Neutrophil (primary cell): Measurements from ENCODE around the gene SCARB2.

Experiments
- H3K27ac ChIP-seq: fragments of 200-600 bp; sonication (generic); 2 replicates; pipeline ENCODE4 v1.5.1; 2016; ENCODE audit warnings: mild to moderate bottlenecking, moderate library complexity
- H3K27me3 ChIP-seq: fragments of 200-600 bp; sonication (generic); 2 replicates; pipeline ENCODE4 v1.6.0; 2016; ENCODE audit warnings: mild to moderate bottlenecking
- H3K36me3 ChIP-seq: fragments of 200-600 bp; sonication (generic); 2 replicates; pipeline ENCODE4 v1.5.1; 2017
- H3K4me1 ChIP-seq, 2 experiments: fragments of 200-600 bp in 1 of 2; sonication (generic) in 1 of 2; 1 replicate in 1 of 2; 2 replicates in 1 of 2; pipeline versions ENCODE4 v1.5.1 to v1.6.1; 2013 to 2016; ENCODE audit warnings: low read depth in 1 of 2, low read length in 1 of 2, mild to moderate bottlenecking in 1 of 2, moderate library complexity in 1 of 2; ENCODE audit not compliant: control insufficient read depth in 1 of 2, insufficient read depth in 1 of 2
- H3K4me3 ChIP-seq, 2 experiments: fragments of 200-600 bp in 1 of 2; sonication (generic) in 1 of 2; 1 replicate in 1 of 2; 2 replicates in 1 of 2; pipeline ENCODE4 v1.5.1; 2013 to 2016; ENCODE audit warnings: low read depth in 1 of 2, low read length in 1 of 2, mild to moderate bottlenecking in 1 of 2, moderate library complexity in 1 of 2
- H3K9me3 ChIP-seq: fragments of 200-600 bp; sonication (generic); 2 replicates; pipeline ENCODE4 v1.5.1; 2016
- TF ChIP-seq, protein P1 (sequence below): fragments of 200-600 bp; sonication (generic); IDR thresholded peaks from 2 replicates; pipeline ENCODE4 v1.5.1; 2016; ENCODE audit warnings: antibody characterized with exemption

Gene SCARB2

DNA sequence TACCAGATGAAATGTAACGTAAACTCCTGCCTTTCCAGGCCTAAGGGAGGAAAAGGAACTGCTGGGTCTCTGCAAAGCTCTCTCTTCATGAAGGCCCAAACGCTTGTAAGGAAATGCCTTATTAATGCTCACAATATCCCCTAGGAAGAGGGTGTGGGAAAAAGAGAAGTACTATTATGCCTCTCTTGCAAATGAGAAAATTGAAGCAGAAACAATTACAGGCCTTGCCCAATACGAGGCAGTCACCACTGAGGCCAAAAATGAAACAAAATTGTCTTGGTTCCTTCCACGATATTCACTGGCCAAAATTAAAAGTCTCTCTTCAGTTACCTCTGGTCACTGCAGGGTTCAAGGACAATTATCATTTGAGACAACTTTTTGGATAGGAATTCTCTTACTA is 3.2 kb downstream of the SCARB2 start:
- Histone ChIP-seq H3K36me3 (no peaks in the 10 kb centered on the region), H3K4me1 (peaks cover 51 to 57% of the 10 kb centered on the region in 2 experiments), H3K9me3 (no peaks in the 10 kb centered on the region), H3K4me3 (no peak overlapping the region), H3K27ac (peak overlapping the region; percentile 49), H3K27me3 (no peaks in the 10 kb centered on the region)
- TF ChIP-seq, protein P1, sequence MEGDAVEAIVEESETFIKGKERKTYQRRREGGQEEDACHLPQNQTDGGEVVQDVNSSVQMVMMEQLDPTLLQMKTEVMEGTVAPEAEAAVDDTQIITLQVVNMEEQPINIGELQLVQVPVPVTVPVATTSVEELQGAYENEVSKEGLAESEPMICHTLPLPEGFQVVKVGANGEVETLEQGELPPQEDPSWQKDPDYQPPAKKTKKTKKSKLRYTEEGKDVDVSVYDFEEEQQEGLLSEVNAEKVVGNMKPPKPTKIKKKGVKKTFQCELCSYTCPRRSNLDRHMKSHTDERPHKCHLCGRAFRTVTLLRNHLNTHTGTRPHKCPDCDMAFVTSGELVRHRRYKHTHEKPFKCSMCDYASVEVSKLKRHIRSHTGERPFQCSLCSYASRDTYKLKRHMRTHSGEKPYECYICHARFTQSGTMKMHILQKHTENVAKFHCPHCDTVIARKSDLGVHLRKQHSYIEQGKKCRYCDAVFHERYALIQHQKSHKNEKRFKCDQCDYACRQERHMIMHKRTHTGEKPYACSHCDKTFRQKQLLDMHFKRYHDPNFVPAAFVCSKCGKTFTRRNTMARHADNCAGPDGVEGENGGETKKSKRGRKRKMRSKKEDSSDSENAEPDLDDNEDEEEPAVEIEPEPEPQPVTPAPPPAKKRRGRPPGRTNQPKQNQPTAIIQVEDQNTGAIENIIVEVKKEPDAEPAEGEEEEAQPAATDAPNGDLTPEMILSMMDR, result no peak

- H3K9me3 ChIP-seq, result no peaks in the 10 kb centered on the region
- H3K4me1 ChIP-seq, result peaks cover 49 to 53% of the 10 kb centered on the region in 2 experiments
- H3K27ac ChIP-seq, result peak overlapping the region; percentile 49
- H3K27me3 ChIP-seq, result no peaks in the 10 kb centered on the region
- TF ChIP-seq, protein P1, result no peak
- H3K4me3 ChIP-seq, result no peak overlapping the region
- no peaks in the 10 kb centered on the region for H3K36me3 ChIP-seq
Observed at GRCh38 chr4:76209881-76210280, 3.7 kb downstream of the SCARB2 start.

DNA sequence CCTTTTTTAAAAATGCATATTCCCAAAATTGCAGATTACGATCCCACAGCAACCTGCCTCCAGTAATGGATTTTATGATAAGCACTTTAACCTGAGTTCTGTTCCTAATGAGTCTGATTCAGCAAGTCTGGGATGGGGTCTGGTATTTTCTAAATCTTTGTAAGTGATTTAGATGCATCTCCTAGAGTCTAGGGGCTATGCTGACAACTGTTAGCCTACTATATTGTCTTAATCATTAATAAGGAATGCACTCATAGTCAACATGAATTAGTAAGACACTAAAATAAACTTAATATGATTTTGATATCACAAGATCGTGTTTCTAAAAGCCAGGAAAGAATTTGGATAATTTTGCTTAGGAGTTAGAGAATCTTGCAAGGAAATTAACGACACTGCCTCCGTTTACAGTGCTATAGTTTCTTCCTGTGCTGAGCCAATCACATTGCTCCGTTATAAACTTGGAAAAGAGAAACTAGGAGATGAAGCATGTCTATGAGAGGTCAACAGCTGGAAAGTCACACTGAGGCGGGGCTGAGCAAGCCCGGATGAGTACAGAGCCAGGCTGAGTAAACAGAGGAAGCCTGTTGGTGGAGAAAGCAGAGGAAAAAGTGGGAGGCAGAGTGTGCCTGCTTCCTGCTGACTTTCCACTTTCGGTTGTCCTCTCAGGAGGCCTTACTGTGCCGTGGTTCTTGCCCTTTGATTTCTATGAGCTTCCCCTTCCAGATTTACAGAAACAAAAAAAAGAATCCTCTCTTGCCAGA is 5.4 kb downstream of the SCARB2 start:
- peaks cover 37 to 41% of the 10 kb centered on the region in 2 experiments for H3K4me1 ChIP-seq
- peak overlapping the region; percentile 44 for H3K27ac ChIP-seq
- H3K4me3 ChIP-seq, result no peak overlapping the region
- H3K36me3 ChIP-seq, result no peaks in the 10 kb centered on the region
- TF ChIP-seq, protein P1, result no peak
- H3K27me3 ChIP-seq, result no peaks in the 10 kb centered on the region
- no peaks in the 10 kb centered on the region for H3K9me3 ChIP-seq

GRCh38 chr4:76207549-76207948 is 6.1 kb downstream of the SCARB2 start:
- peaks cover 31 to 35% of the 10 kb centered on the region in 2 experiments for H3K4me1 ChIP-seq
- no peaks in the 10 kb centered on the region for H3K36me3 ChIP-seq
- no peaks in the 10 kb centered on the region for H3K9me3 ChIP-seq
- H3K4me3 ChIP-seq, result no peak overlapping the region
- H3K27me3 ChIP-seq, result no peaks in the 10 kb centered on the region
- H3K27ac ChIP-seq, result no peak overlapping the region
- TF ChIP-seq, protein P1, result no peak

- no peaks in the 10 kb centered on the region for H3K36me3 ChIP-seq
- peaks cover 19 to 24% of the 10 kb centered on the region in 2 experiments for H3K4me1 ChIP-seq
- no peaks in the 10 kb centered on the region for H3K9me3 ChIP-seq
- no peak overlapping the region for H3K27ac ChIP-seq
- no peaks in the 10 kb centered on the region for H3K27me3 ChIP-seq
- TF ChIP-seq, protein P1, result no peak
- H3K4me3 ChIP-seq, result no peak overlapping the region
Observed at GRCh38 chr4:76206222-76206942, 7.2 kb downstream of the SCARB2 start.
